HepG2 (cell line): Measurements from ENCODE around the gene TMTC4. TPM values are rescaled to one million over a fixed set of nuclear protein-coding genes. Genes with fewer than 3 reads are reported as not detected.

ENCODE experiments used
- ATAC-seq: fragments of 200-7000 bp; cut with Tn5 transposase; 3 replicates; pipeline ENCODE4 v1.9.1; 2020; ENCODE audit warnings: mild to moderate bottlenecking, moderate library complexity
- BruUV-seq: library from RNA; stranded (reverse); fragments of 400-500 nt; replicated peaks from 2 replicates; lab custom pipeline; 2021; lab: Mats Ljungman, UMichigan
- CTCF ChIA-PET: fragments of 300-600 bp; formaldehyde crosslinking; extraction: SDS; loops from one replicate; lab custom pipeline; 2021; ENCODE audit warnings: low total read pairs, inconsistent platforms, low intra/inter-chr PET ratio; lab: Yijun Ruan, JAX
- POLR2A ChIA-PET: fragments of 350-600 bp; sonication (Branson Sonifier 250); formaldehyde crosslinking; loops from one replicate; lab custom pipeline; 2020; ENCODE audit warnings: antibody characterized with exemption, inconsistent platforms; lab: Yijun Ruan, JAX
- DNase-seq: peaks from one replicate; pipeline ENCODE4 v3.0.0-alpha.2; 2015; ENCODE audit warnings: low spot score
- FAIRE-seq: peaks from 3 replicates; lab custom pipeline; 2011; peaks lifted over from hg19 to GRCh38; lab: Jason Lieb, UNC
- H2AFZ ChIP-seq: one replicate; pipeline ENCODE4 v1.6.1; 2011; ENCODE audit warnings: low read length, inconsistent platforms
- H3K27ac ChIP-seq: fragments of 300-600 bp; 3 replicates; pipeline ENCODE4 v1.8.0; 2011; ENCODE audit warnings: mixed run types, mild to moderate bottlenecking, mixed read lengths, low read length, inconsistent platforms; ENCODE audit not compliant: insufficient read depth; ENCODE audit errors: extremely low read length
- H3K27me3 ChIP-seq, 2 experiments: fragments of 200-600 bp in 1 of 2; 2 replicates in 1 of 2; 3 replicates in 1 of 2; pipeline versions ENCODE4 v1.6.0 to v1.8.0; 2011; ENCODE audit warnings: low read length in 2 of 2, mild to moderate bottlenecking in 2 of 2, moderate library complexity in 2 of 2, inconsistent platforms in 1 of 2; ENCODE audit not compliant: insufficient read depth in 2 of 2, control insufficient read depth in 1 of 2
- H3K36me3 ChIP-seq, 2 experiments: fragments of 200-600 bp in 1 of 2; replicated peaks in 1 of 2; 2 replicates in 1 of 2; 3 replicates in 1 of 2; pipeline versions ENCODE4 v1.5.1 to v1.8.0; 2011; ENCODE audit warnings: low read length in 2 of 2, inconsistent platforms in 1 of 2; ENCODE audit not compliant: insufficient read depth in 2 of 2, control insufficient read depth in 1 of 2
- H3K4me1 ChIP-seq: 2 replicates; pipeline ENCODE4 v1.5.1; 2012; ENCODE audit warnings: low read length, inconsistent platforms; ENCODE audit not compliant: insufficient read depth
- H3K4me2 ChIP-seq: 2 replicates; pipeline ENCODE4 v1.6.0; 2011; ENCODE audit warnings: low read depth, low read length, inconsistent platforms
- H3K4me3 ChIP-seq, 3 experiments: fragments of 200-600 bp in 1 of 3; sonication (generic), shearing (Covaris generic) in 1 of 3; replicated peaks in 1 of 3; 2 replicates each; pipeline ENCODE4 v1.5.1; 2011 to 2016; ENCODE audit warnings: low read length in 3 of 3, inconsistent platforms in 2 of 3, low read depth in 2 of 3, mild to moderate bottlenecking in 2 of 3, control low read depth in 1 of 3, mixed read lengths in 1 of 3; ENCODE audit not compliant: insufficient read depth in 1 of 3
- H3K79me2 ChIP-seq: one replicate; pipeline ENCODE4 v1.6.1; 2011; ENCODE audit warnings: low read length, inconsistent platforms; ENCODE audit not compliant: insufficient read depth
- H3K9ac ChIP-seq: 2 replicates; pipeline ENCODE4 v1.6.0; 2011; ENCODE audit warnings: mild to moderate bottlenecking, low read depth, low read length, inconsistent platforms; ENCODE audit not compliant: insufficient read depth
- H3K9me3 ChIP-seq: 2 replicates; pipeline ENCODE4 v1.5.1; 2012; ENCODE audit warnings: mild to moderate bottlenecking, low read length
- H4K20me1 ChIP-seq: 2 replicates; pipeline ENCODE4 v1.6.0; 2011; ENCODE audit warnings: inconsistent platforms, mild to moderate bottlenecking, low read length, moderate library complexity; ENCODE audit not compliant: insufficient read depth
- ATRX ChIP-seq: sonication (generic); formaldehyde crosslinking; IDR thresholded peaks from 2 replicates; pipeline ENCODE4 v1.4.0; 2020; ENCODE audit warnings: missing genetic modification reagents, borderline replicate concordance
- CC2D1A ChIP-seq: sonication (generic); formaldehyde crosslinking; IDR thresholded peaks from 2 replicates; pipeline ENCODE4 v1.8.1; 2023; ENCODE audit warnings: mild to moderate bottlenecking, missing genetic modification reagents
- MAF1 ChIP-seq: sonication (generic); formaldehyde crosslinking; IDR thresholded peaks from 2 replicates; pipeline ENCODE4 v1.5.0; 2020; ENCODE audit warnings: missing genetic modification reagents, borderline replicate concordance
- MBNL3 ChIP-seq: fragments of 250-450 bp; sonication (Bioruptor Pico); conservative IDR thresholded peaks from 2 replicates; pipeline ENCODE4 v1.8.0; 2022; ENCODE audit warnings: mild to moderate bottlenecking, inconsistent platforms
- MED1 ChIP-seq: sonication (generic); formaldehyde crosslinking; IDR thresholded peaks from 2 replicates; pipeline ENCODE4 v1.4.0; 2020; ENCODE audit warnings: missing genetic modification reagents
- PRPF4 ChIP-seq: fragments of 200-400 bp; formaldehyde crosslinking; IDR thresholded peaks from 2 replicates; pipeline ENCODE4 v1.6.1; 2016; ENCODE audit warnings: low read length, low read depth; ENCODE audit not compliant: poor library complexity, severe bottlenecking
- ZNF10 ChIP-seq: sonication (generic); formaldehyde crosslinking; IDR thresholded peaks from 2 replicates; pipeline ENCODE4 v1.4.0; 2020; ENCODE audit warnings: mild to moderate bottlenecking, low read depth, missing genetic modification reagents, borderline replicate concordance
- ZNF121 ChIP-seq: sonication (generic); formaldehyde crosslinking; IDR thresholded peaks from 2 replicates; pipeline ENCODE4 v1.5.0; 2020; ENCODE audit warnings: mild to moderate bottlenecking, missing genetic modification reagents
- WGBS: methylation state at CpG from one replicate; pipeline ENCODE4 v1.1.6; 2017; ENCODE audit warnings: low lambda C conversion rate; 5-methylcytosine and 5-hydroxymethylcytosine counted together
- in situ Hi-C: cut with HindIII; loops from 2 replicates; pipeline ENCODE4 v1.10.0; 2017; ENCODE audit warnings: low pct_unique_long_range_greater_than_20kb; ENCODE audit not compliant: extremely low pct_ligation_motif_present
- intact Hi-C: fragments of 100-400 bp; cut with micrococcal nuclease; formaldehyde crosslinking; loops from one replicate; pipeline ENCODE4 v1.10.0; 2022; ENCODE audit not compliant: unreplicated experiment
- polyA plus RNA-seq, 8 experiments: library from polyadenylated mRNA; depleted of rRNA in 3 of 8; stranded (reverse) in 7 of 8; unstranded in 1 of 8; fragments of >200 nt; fragmentation: Illumina TruSeq in 4 of 8; extraction: Trizol in 4 of 8; gene quantifications; 2 replicates each; pipeline versions ENCODE4 v1.2.1 to v1.2.3, GENCODE V29; 2011 to 2016; ENCODE audit warnings: low read depth in 4 of 8, missing spikeins in 1 of 8, mixed read lengths in 1 of 8; ENCODE audit not compliant: insufficient read depth in 1 of 8
- total RNA-seq, 5 experiments: library from RNA; depleted of rRNA; stranded (reverse); fragments of >200 nt; fragmentation: Illumina TruSeq; extraction: Trizol; gene quantifications; 2 replicates each; pipeline ENCODE4 v1.2.3, GENCODE V29; 2016; ENCODE audit warnings: low read depth in 1 of 5
- TF ChIP-seq, protein P1 (sequence below): sonication (generic); formaldehyde crosslinking; IDR thresholded peaks from 2 replicates; pipeline ENCODE4 v1.5.0; 2020; ENCODE audit warnings: mild to moderate bottlenecking, missing genetic modification reagents
- TF ChIP-seq, protein P2 (sequence below): sonication (generic); formaldehyde crosslinking; IDR thresholded peaks from 2 replicates; pipeline ENCODE4 v1.4.0; 2020; ENCODE audit warnings: low read depth, mild to moderate bottlenecking, missing genetic modification reagents
- TF ChIP-seq, protein P3 (sequence below): sonication (generic); formaldehyde crosslinking; IDR thresholded peaks from 2 replicates; pipeline ENCODE4 v1.5.0; 2020; ENCODE audit warnings: mild to moderate bottlenecking, missing genetic modification reagents, moderate library complexity

TMTC4 gene
- total and polyA plus RNA-seq, 2 of the 13 experiments (the other 11 are each of a cell fraction or from before 2014, with no cell fraction given): 16.0 to 22.6 TPM

DNA sequence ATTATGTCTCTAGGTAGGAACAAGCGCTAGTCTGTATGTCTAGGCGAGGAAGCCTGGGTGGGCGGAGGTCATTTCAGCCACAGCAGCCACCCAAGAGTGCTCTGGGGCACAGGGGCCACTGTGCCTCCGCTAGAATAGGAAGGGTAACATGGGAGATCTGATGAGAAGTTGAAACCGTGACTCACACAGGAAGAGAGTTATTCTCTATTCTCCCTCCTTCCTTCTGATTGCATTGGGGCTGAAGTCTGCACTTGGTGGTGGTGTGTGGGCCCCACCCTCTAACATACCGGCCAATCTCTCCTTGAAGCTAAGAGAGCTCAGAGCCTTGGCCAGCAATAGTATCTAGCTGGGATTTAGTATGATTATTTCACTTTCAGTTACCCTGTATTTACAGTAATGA, 65.7 kb downstream of the TMTC4 start:
- Histone ChIP-seq H3K36me3 (peaks cover 5 to 13% of the 10 kb centered on the region in 2 experiments; a peak in 3 of 5 replicates), H3K27me3 (no peaks in the 10 kb centered on the region), H3K4me1 (peaks cover 5% of the 10 kb centered on the region; the same call in 1 of the 2 replicates), H3K9me3 (no peaks in the 10 kb centered on the region), H4K20me1 (no peaks in the 10 kb centered on the region), H3K9ac (no peak overlapping the region), H3K27ac (no peak overlapping the region), H3K4me2 (no peak overlapping the region)
- ChIA-PET POLR2A (no interaction called here), CTCF (no interaction called here)
- WGBS: 94% methylated on average over 6 of the region's 6 CpGs
- no TSS peak for BruUV-seq
- FAIRE-seq (no peak), ATAC-seq (no peak), DNase-seq (no peak)
- in situ Hi-C loops: no loop called here
- TF ChIP-seq ZNF121 (CRISPR knock-in tag) (no peak), ZNF10 (no peak), PRPF4 (no peak), MAF1 (CRISPR knock-in tag) (no peak), MBNL3 (no peak), CC2D1A (CRISPR knock-in tag) (no peak), ATRX (CRISPR knock-in tag) (no peak), MED1 (CRISPR knock-in tag) (no peak)
- TF ChIP-seq, protein P1, sequence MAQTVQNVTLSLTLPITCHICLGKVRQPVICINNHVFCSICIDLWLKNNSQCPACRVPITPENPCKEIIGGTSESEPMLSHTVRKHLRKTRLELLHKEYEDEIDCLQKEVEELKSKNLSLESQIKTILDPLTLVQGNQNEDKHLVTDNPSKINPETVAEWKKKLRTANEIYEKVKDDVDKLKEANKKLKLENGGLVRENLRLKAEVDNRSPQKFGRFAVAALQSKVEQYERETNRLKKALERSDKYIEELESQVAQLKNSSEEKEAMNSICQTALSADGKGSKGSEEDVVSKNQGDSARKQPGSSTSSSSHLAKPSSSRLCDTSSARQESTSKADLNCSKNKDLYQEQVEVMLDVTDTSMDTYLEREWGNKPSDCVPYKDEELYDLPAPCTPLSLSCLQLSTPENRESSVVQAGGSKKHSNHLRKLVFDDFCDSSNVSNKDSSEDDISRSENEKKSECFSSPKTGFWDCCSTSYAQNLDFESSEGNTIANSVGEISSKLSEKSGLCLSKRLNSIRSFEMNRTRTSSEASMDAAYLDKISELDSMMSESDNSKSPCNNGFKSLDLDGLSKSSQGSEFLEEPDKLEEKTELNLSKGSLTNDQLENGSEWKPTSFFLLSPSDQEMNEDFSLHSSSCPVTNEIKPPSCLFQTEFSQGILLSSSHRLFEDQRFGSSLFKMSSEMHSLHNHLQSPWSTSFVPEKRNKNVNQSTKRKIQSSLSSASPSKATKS (CRISPR knock-in tag): no peak
- TF ChIP-seq, protein P2, sequence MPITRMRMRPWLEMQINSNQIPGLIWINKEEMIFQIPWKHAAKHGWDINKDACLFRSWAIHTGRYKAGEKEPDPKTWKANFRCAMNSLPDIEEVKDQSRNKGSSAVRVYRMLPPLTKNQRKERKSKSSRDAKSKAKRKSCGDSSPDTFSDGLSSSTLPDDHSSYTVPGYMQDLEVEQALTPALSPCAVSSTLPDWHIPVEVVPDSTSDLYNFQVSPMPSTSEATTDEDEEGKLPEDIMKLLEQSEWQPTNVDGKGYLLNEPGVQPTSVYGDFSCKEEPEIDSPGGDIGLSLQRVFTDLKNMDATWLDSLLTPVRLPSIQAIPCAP (CRISPR knock-in tag): no peak
- TF ChIP-seq, protein P3, sequence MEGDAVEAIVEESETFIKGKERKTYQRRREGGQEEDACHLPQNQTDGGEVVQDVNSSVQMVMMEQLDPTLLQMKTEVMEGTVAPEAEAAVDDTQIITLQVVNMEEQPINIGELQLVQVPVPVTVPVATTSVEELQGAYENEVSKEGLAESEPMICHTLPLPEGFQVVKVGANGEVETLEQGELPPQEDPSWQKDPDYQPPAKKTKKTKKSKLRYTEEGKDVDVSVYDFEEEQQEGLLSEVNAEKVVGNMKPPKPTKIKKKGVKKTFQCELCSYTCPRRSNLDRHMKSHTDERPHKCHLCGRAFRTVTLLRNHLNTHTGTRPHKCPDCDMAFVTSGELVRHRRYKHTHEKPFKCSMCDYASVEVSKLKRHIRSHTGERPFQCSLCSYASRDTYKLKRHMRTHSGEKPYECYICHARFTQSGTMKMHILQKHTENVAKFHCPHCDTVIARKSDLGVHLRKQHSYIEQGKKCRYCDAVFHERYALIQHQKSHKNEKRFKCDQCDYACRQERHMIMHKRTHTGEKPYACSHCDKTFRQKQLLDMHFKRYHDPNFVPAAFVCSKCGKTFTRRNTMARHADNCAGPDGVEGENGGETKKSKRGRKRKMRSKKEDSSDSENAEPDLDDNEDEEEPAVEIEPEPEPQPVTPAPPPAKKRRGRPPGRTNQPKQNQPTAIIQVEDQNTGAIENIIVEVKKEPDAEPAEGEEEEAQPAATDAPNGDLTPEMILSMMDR (CRISPR knock-in tag): no peak
- TF ChIP-seq, all 625 proteins: peak for 0
- no peaks in the 10 kb centered on the region for H3K79me2 ChIP-seq
- intact Hi-C loops: no loop called here
- H2AFZ ChIP-seq: no peak overlapping the region
- H3K4me3 ChIP-seq: no peak overlapping the region
